HCT116 (cell line): ENCODE results near the gene TMEM184A.

Experiments used
- JUND ChIP-seq: IDR thresholded peaks from 2 replicates; pipeline ENCODE4 v1.6.1; 2012
- POLR2A ChIP-seq: IDR thresholded peaks from 2 replicates; pipeline ENCODE4 v1.7.0; 2011; ENCODE audit warnings: borderline replicate concordance; ENCODE audit not compliant: insufficient read depth, insufficient read length; ENCODE audit errors: extremely low read depth

GRCh38 chr7:1564603-1565022, 8.6 kb upstream of the TMEM184A start:
- TF ChIP-seq POLR2A (no peak), JUND (no peak)
